ENCODE data around the gene KCNB1.

KCNB1 gene

DNA sequence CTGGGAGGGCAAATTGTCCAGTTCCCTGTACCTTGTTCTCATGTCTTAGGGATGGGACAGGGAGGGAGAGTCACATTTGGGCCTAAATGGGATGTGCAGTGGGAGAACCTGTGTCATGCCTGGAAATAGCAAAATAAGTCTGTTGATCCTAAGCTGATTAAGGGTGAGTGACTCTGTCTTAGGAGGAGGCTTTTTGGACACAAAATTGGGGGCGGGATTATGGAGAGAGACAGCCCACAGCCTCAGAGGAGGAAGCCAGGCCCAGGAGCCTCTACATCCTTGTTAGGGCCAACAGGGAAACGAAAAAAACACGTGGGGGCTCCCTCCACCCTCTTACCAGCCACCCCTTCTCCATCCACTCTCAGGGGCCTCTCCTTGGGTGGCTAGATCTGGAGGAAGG lies 2.2 kb downstream of the KCNB1 start:
- DNase-seq (ENCODE audit: low read depth) = no peak
- H3K4me3 ChIP-seq (replicated peaks; ENCODE audit: low read depth, low read length) = no peak overlapping the region
- no peak for TF ChIP-seq CTCF (IDR thresholded peaks at IDR 0.05; ENCODE audit: low read length, missing control alignments)

GRCh38 chr20:49479785-49480184 lies 2.7 kb downstream of the KCNB1 start:
- no peak overlapping the region for H3K4me3 ChIP-seq (replicated peaks; ENCODE audit: low read depth, low read length)
- no peak for DNase-seq (ENCODE audit: low read depth)
- TF ChIP-seq CTCF (IDR thresholded peaks at IDR 0.05; ENCODE audit: low read length, missing control alignments) = no peak

DNA sequence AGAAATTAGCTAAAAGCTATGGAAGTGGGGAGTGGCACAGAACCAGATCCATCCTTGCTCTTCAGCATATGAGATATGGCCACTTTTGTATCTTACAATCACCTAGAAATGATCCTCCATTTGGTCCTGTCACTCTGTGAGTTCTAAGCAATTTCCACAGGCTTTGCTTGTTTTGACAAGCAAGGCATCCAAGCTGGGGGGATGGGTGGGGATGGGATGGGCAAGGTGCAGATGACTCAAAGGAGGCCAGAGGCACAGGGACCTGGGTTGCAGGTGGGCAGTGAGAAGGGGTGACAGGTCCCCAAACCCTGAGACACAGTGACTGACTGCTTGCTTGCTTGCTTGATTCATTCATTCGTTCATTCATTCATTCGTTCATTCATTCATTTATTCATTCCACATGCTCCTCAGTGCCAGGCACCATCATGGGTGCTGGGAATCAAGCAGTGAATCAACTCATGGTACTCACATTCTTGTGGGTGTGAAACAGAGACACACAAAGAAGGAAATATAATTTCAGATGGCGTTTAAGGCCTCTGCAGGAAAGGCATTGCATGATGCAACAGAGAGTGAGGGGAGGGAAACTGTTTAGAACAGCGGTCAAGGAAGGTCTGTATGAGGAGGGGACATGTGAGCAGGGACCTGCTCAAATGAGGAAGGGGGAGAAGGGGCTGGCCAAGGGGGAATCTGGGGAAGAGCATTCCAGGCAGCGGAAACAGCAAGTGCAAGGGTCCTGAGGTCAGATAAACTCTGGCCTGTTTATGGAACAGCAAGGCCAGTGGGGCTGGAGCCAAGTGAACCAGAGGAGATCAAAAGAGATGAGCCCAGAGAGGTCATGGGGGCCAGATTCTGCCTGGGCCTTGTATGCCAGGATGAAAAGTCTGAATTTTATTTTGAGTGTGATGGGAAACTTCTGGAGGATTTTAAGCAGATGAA lies 3.4 kb downstream of the KCNB1 start:
- H3K4me3 ChIP-seq (replicated peaks; ENCODE audit: low read depth, low read length) = no peak overlapping the region
- TF ChIP-seq CTCF (IDR thresholded peaks at IDR 0.05; ENCODE audit: low read length, missing control alignments) = no peak
- no peak for DNase-seq (ENCODE audit: low read depth)

DNA sequence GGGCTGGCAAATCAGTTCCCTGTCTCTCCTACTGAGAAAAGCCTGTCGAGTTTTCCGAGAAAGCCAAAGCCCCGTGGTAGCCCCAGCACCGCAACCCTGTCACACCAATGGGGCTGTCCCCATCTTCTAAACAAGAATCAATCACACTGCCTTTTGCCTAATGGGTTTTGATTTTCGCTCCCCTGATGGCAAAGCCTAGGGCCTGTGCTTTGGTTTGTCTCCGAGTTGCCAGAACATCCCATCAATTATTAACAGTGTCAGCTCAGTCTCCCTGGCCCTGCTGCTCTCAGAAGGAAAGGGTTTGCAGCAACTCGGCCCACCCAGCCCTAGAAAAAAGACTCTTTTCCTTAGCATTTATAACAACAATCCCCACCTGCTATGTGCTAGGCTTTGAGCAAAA lies 4.2 kb downstream of the KCNB1 start:
- no peak for DNase-seq (ENCODE audit: low read depth)
- no peak for TF ChIP-seq CTCF (IDR thresholded peaks at IDR 0.05; ENCODE audit: low read length, missing control alignments)
- no peak overlapping the region for H3K4me3 ChIP-seq (replicated peaks; ENCODE audit: low read depth, low read length)

GRCh38 chr20:49477200-49477599 lies 5.3 kb downstream of the KCNB1 start:
- no peak overlapping the region for H3K4me3 ChIP-seq (replicated peaks; ENCODE audit: low read depth, low read length)
- TF ChIP-seq CTCF (IDR thresholded peaks at IDR 0.05; ENCODE audit: low read length, missing control alignments) = no peak
- no peak for DNase-seq (ENCODE audit: low read depth)

- no peak overlapping the region for H3K4me3 ChIP-seq (replicated peaks; ENCODE audit: low read depth, low read length)
- TF ChIP-seq CTCF (IDR thresholded peaks at IDR 0.05; ENCODE audit: low read length, missing control alignments) = no peak
- DNase-seq (ENCODE audit: low read depth) = no peak
Measured at GRCh38 chr20:49476016-49476355, 6.5 kb downstream of the KCNB1 start.

Measured in fibroblast of pulmonary artery (primary cell).